GM10266 (cell line): ENCODE data around the gene RIOX2.

Experiments used
- DNase-seq: peaks from one replicate; pipeline ENCODE4 v3.0.0; 2012; ENCODE audit errors: extremely low spot score
- TF ChIP-seq, protein P1 (sequence below): IDR thresholded peaks from 2 replicates; pipeline ENCODE4 v1.5.1; 2012; ENCODE audit warnings: mild to moderate bottlenecking, low read depth; ENCODE audit not compliant: control insufficient read depth, insufficient read depth; ENCODE audit errors: missing control alignments

The RIOX2 gene

DNA sequence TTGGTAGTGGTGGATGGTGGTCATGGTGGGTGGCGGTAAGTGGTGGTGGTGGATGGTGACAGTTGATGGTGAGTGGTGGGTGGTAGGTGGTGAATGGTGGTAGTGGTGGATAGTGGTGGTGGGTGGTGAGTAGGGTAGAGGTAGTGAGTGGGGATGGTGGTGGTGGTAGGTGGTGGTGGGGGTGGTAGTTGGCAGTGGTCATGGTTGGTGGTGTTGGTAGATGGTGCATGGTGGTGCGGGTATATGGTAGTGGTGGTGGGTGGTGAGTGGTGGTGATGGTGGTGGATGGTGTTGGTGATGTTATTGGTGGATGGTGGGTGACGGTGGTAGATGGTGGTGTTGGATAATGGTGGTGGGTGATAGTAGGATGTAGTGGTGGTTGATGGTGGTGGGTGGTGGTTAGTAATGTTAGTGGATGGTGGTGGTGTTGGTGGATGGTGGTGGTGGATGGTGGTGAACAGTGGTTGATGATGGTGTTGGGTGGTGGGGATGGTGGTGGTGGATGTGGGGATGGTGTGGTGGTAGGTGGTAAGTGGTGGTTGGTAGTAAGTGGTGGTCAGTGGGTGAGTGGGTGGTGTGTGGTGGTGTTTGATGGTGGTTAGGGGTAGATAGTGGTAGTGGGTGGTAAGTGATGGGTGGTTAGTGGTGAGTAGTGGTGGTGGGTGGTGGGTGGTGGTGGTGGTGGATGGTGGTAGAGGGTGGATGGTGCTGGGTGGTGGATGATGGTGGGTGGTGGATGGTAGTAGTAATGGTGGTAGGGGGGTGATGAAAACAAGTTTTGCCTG lies 16.7 kb upstream of the RIOX2 start:
- TF ChIP-seq, protein P1, sequence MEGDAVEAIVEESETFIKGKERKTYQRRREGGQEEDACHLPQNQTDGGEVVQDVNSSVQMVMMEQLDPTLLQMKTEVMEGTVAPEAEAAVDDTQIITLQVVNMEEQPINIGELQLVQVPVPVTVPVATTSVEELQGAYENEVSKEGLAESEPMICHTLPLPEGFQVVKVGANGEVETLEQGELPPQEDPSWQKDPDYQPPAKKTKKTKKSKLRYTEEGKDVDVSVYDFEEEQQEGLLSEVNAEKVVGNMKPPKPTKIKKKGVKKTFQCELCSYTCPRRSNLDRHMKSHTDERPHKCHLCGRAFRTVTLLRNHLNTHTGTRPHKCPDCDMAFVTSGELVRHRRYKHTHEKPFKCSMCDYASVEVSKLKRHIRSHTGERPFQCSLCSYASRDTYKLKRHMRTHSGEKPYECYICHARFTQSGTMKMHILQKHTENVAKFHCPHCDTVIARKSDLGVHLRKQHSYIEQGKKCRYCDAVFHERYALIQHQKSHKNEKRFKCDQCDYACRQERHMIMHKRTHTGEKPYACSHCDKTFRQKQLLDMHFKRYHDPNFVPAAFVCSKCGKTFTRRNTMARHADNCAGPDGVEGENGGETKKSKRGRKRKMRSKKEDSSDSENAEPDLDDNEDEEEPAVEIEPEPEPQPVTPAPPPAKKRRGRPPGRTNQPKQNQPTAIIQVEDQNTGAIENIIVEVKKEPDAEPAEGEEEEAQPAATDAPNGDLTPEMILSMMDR = no peak
- DNase-seq = no peak

DNA sequence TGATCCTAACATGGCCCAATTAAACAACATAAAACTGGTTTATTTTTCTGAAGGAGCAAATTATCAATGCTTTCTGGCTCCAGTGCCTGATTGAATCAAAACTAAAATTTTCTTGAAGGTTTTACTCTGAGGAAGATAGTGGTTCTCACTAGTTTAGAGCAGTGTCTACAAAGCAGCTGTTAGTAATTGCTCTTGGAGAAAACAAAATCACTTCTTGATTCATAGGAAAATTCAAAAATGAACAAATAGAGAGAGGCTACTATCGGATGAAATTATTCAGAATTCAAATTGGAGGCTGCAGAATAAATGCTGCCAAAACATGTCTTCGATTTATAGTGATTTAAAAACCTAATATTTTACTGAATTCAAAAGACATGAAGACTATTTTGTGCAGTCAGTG lies 15.1 kb upstream of the RIOX2 start:
- TF ChIP-seq, protein P1 = no peak
- DNase-seq = no peak

DNA sequence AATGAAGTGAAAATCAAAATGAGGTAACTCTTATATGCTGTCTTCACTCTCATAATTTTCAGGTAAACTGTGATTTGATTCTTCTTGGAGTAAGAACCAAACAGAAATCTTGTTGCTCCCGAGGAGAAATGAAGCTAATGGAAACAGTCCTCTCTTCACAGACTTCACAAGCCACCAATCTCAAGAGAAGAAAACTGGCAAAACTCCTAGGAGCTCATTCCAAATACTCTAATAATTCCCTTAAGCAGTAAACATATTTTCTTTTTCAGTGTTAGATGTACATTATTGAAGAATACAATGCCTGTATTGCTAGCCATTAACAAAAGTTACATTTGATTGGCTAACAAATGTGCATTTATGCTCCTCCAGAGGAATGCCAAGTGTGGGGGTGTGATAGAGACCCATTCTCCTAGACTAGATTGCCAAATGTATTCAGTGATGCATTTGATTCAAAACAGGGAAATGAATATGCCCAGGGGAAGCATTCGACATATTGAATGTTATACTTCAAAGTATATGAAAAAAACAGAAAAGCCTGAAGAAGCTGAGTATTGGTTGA lies 11.8 kb upstream of the RIOX2 start:
- TF ChIP-seq, protein P1 = no peak
- DNase-seq = no peak

DNA sequence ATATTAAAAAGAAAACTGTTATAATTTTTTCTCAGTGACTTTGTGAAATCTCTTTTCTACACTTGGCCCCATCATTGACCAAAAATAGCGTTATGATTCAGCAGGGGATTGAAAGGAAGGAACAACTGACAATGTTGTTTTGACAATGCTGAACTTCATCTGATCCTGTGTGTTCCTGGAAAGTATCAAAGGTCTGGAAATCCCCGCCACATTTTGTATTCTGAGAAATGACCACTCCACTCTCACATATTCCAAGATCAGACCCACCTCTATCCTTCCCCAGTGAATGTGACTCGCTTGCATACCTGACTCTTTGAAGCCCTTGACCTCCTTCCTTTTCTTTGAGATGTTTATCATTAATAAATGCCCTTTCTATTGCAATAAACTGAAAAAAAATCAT lies 9.7 kb upstream of the RIOX2 start:
- DNase-seq = no peak
- TF ChIP-seq, protein P1 = no peak

DNA sequence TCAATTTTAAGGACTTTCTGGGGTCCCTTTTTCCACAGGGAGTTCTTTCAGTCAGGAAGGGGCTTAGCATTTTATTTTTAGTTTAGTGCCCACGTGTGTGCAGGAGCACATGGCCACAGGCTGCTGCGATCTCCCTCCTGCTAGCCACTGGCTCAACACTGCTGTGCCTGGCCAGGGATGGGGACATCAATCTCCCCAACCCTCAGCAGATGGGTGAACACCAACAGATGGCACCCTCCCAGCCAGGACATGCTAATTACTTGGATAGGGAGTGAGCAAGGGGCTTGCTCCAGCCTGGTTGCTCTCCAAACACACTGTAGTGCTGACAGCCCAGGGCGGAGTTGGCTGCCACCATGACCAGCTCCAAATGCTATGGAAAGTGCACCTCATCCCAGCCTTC lies 7.4 kb upstream of the RIOX2 start:
- no peak for DNase-seq
- TF ChIP-seq, protein P1 = no peak

DNA sequence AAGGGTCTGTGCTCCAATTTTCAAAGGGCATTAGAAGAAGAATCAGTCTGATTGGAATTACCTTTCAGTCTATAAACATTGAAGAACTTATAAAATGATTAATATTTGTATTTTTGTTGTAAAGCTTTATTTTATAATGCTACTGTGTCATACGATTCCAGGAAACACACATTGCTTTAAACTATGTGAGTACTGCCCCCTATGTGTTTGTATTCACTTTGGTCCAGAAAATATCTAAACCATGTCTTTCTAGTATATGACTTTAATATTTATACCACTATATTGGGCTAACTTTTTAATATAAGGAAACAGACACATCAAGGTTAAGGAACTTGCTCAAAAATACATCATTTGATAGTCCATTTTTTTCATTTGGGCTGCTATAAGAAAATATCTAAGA lies 3.2 kb upstream of the RIOX2 start:
- DNase-seq = no peak
- TF ChIP-seq, protein P1 = no peak

DNA sequence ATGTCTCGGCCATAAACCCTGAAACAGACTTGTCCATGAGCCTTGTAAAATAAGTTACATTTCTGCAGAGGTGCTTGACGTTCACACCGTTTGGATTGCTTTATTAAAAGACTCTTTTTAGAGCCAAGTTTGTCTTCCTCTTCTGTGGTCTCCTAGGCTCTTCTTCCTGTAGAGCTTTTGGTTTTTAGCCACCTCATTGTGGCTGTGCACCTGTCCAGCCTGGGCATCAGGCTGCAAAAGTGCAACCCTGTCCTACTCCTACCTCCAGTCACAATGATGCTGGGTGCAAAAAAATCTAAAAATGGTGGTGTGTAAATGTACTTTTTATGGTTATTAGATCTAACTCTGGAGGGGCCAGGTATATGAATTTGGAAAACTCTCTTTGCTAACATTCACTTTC lies 2.8 kb upstream of the RIOX2 start:
- no peak for DNase-seq

More for the DNA sequence above, 2.8 kb upstream of the RIOX2 start:
- TF ChIP-seq, protein P1 = no peak
